H1 (cell line): ENCODE results near the gene RIPOR2. TPM values are rescaled to one million over a fixed set of nuclear protein-coding genes. Genes with fewer than 3 reads are reported as not detected.

ENCODE experiments used
- CTCF ChIA-PET: fragments of 300-600 bp; sonication (Branson Sonifier 250); formaldehyde crosslinking; loops from one replicate; lab custom pipeline; 2021; ENCODE audit not compliant: partially characterized antibody; lab: Charles Lee
- POLR2A ChIA-PET: fragments of 300-600 bp; sonication (Branson Sonifier 250); formaldehyde crosslinking; loops from one replicate; lab custom pipeline; 2021; ENCODE audit warnings: inconsistent platforms; ENCODE audit not compliant: partially characterized antibody; lab: Charles Lee
- DNase-seq, 2 experiments: peaks; one replicate each; pipeline versions ENCODE4 v3.0.0 to v3.0.0-alpha.2; 2010 to 2022; ENCODE audit warnings: low spot score in 2 of 2, low read depth in 1 of 2, mixed read lengths in 1 of 2
- FAIRE-seq: peaks from 2 replicates; lab custom pipeline; 2011; peaks lifted over from hg19 to GRCh38; lab: Jason Lieb, UNC
- H2AFZ ChIP-seq: 2 replicates; pipeline ENCODE4 v1.8.1; 2012; ENCODE audit warnings: low read length, inconsistent platforms
- H2AK5ac ChIP-seq: 2 replicates; pipeline ENCODE4 v1.6.1; 2013; ENCODE audit warnings: low read depth, low read length
- H2BK120ac ChIP-seq: replicated peaks from 2 replicates; pipeline ENCODE3; 2013; ENCODE audit warnings: low read depth, low read length, inconsistent platforms
- H2BK12ac ChIP-seq: 2 replicates; pipeline ENCODE4 v1.6.1; 2013; ENCODE audit warnings: low read depth, low read length
- H2BK15ac ChIP-seq: 2 replicates; pipeline ENCODE4 v1.6.1; 2013; ENCODE audit warnings: low read length
- H2BK20ac ChIP-seq: 2 replicates; pipeline ENCODE4 v1.6.1; 2013; ENCODE audit warnings: low read length
- H2BK5ac ChIP-seq: 2 replicates; pipeline ENCODE4 v1.6.1; 2013; ENCODE audit warnings: low read depth, low read length
- H3K14ac ChIP-seq: 2 replicates; pipeline ENCODE4 v1.6.1; 2013; ENCODE audit warnings: inconsistent platforms; ENCODE audit not compliant: insufficient read length
- H3K18ac ChIP-seq: 2 replicates; pipeline ENCODE4 v1.6.1; 2013; ENCODE audit warnings: low read length; ENCODE audit errors: extremely low read depth
- H3K23ac ChIP-seq: 2 replicates; pipeline ENCODE4 v1.6.1; 2013; ENCODE audit warnings: inconsistent platforms; ENCODE audit not compliant: insufficient read length
- H3K23me2 ChIP-seq: 2 replicates; pipeline ENCODE4 v1.6.1; 2013; ENCODE audit warnings: low read depth, low read length
- H3K27ac ChIP-seq: 2 replicates; pipeline ENCODE4 v1.6.1; 2011; ENCODE audit warnings: low read depth, low read length, inconsistent platforms
- H3K27me3 ChIP-seq, 4 experiments: replicated peaks in 1 of 4; 1 replicate in 1 of 4; 2 replicates in 3 of 4; pipeline versions ENCODE4 v1.6.1 to v1.8.1; 2011 to 2013; ENCODE audit warnings: low read length in 3 of 4, mild to moderate bottlenecking in 3 of 4, inconsistent platforms in 2 of 4, mixed read lengths in 2 of 4, moderate library complexity in 1 of 4; ENCODE audit not compliant: control insufficient read depth in 3 of 4, insufficient read depth in 3 of 4; ENCODE audit errors: extremely low read depth in 1 of 4
- H3K36me3 ChIP-seq, 4 experiments: 2 replicates each; pipeline versions ENCODE4 v1.6.1 to v1.8.1; 2011 to 2013; ENCODE audit warnings: mild to moderate bottlenecking in 4 of 4, low read length in 3 of 4, moderate library complexity in 2 of 4, control low read depth in 1 of 4, inconsistent platforms in 1 of 4; ENCODE audit not compliant: insufficient read depth in 4 of 4, control insufficient read depth in 2 of 4
- H3K4ac ChIP-seq: replicated peaks from 2 replicates; pipeline ENCODE3; 2013; ENCODE audit warnings: low read length, low read depth, mixed read lengths, inconsistent platforms; ENCODE audit not compliant: insufficient read length
- H3K4me1 ChIP-seq, 4 experiments: replicated peaks in 1 of 4; 1 replicate in 1 of 4; 2 replicates in 3 of 4; pipeline versions ENCODE4 v1.6.1 to v1.8.1; 2011 to 2013; ENCODE audit warnings: low read length in 3 of 4, inconsistent platforms in 2 of 4, mixed read lengths in 1 of 4; ENCODE audit not compliant: insufficient read depth in 4 of 4, control insufficient read depth in 3 of 4
- H3K4me2 ChIP-seq, 2 experiments: 2 replicates each; pipeline versions ENCODE4 v1.6.1 to v1.8.1; 2011 to 2013; ENCODE audit warnings: low read depth in 2 of 2, low read length in 2 of 2, control low read depth in 1 of 2, inconsistent platforms in 1 of 2, mild to moderate bottlenecking in 1 of 2; ENCODE audit not compliant: insufficient read depth in 1 of 2
- H3K4me3 ChIP-seq, 4 experiments: fragments of 200-600, 300-600 bp in 1 of 4; sonication (generic), shearing (Covaris generic), sonication (Bioruptor Twin) in 1 of 4; 2 replicates each; pipeline versions ENCODE4 v1.5.1 to v1.8.1; 2011 to 2016; ENCODE audit warnings: low read length in 4 of 4, low read depth in 3 of 4, control low read depth in 2 of 4, inconsistent platforms in 2 of 4, mild to moderate bottlenecking in 2 of 4, mixed read lengths in 1 of 4, moderate library complexity in 1 of 4; ENCODE audit not compliant: insufficient read depth in 2 of 4; ENCODE audit errors: extremely low read depth in 1 of 4
- H3K56ac ChIP-seq: replicated peaks from 2 replicates; pipeline ENCODE3; 2013; ENCODE audit warnings: low read depth, mild to moderate bottlenecking, mixed read lengths, low read length, inconsistent platforms; ENCODE audit not compliant: insufficient read length
- H3K79me1 ChIP-seq: 2 replicates; pipeline ENCODE4 v1.6.1; 2013; ENCODE audit warnings: low read depth, low read length, control low read depth
- H3K79me2 ChIP-seq, 2 experiments: 2 replicates each; pipeline versions ENCODE4 v1.6.1 to v1.8.1; 2012 to 2013; ENCODE audit warnings: low read length in 2 of 2, mild to moderate bottlenecking in 2 of 2, inconsistent platforms in 1 of 2; ENCODE audit not compliant: insufficient read depth in 2 of 2, control insufficient read depth in 1 of 2
- H3K9ac ChIP-seq, 4 experiments: replicated peaks in 1 of 4; 1 replicate in 1 of 4; 2 replicates in 3 of 4; pipeline versions ENCODE4 v1.6.1 to v1.8.1; 2011 to 2013; ENCODE audit warnings: low read depth in 3 of 4, low read length in 3 of 4, control low read depth in 2 of 4, mild to moderate bottlenecking in 2 of 4, moderate library complexity in 2 of 4, inconsistent platforms in 1 of 4; ENCODE audit errors: extremely low read depth in 1 of 4
- H3K9me3 ChIP-seq, 2 experiments: 2 replicates each; pipeline versions ENCODE4 v1.6.1 to v1.8.1; 2012 to 2013; ENCODE audit warnings: mild to moderate bottlenecking in 2 of 2, moderate library complexity in 2 of 2, control low read depth in 1 of 2, inconsistent platforms in 1 of 2, low read depth in 1 of 2, low read length in 1 of 2, mixed read lengths in 1 of 2; ENCODE audit not compliant: insufficient read depth in 2 of 2
- H4K20me1 ChIP-seq, 2 experiments: replicated peaks in 1 of 2; 2 replicates each; pipeline versions ENCODE3 to v1.8.1; 2011 to 2013; ENCODE audit warnings: inconsistent platforms in 2 of 2, low read length in 2 of 2, mild to moderate bottlenecking in 1 of 2; ENCODE audit not compliant: insufficient read depth in 2 of 2, control insufficient read depth in 1 of 2
- H4K5ac ChIP-seq: 2 replicates; pipeline ENCODE4 v1.6.1; 2013; ENCODE audit warnings: low read length, low read depth, mixed read lengths, inconsistent platforms; ENCODE audit not compliant: insufficient read length
- H4K8ac ChIP-seq: 2 replicates; pipeline ENCODE4 v1.8.0; 2013; ENCODE audit warnings: mild to moderate bottlenecking, moderate library complexity, low read length, inconsistent platforms; ENCODE audit not compliant: insufficient read depth; ENCODE audit errors: extremely low read depth
- H4K91ac ChIP-seq: replicated peaks from 2 replicates; pipeline ENCODE3; 2013; ENCODE audit warnings: low read length, mixed read lengths, inconsistent platforms; ENCODE audit not compliant: insufficient read length
- BRCA1 ChIP-seq: IDR thresholded peaks from 2 replicates; pipeline ENCODE4 v1.6.1; 2012; ENCODE audit warnings: low read depth, low read length, improper control_type of control experiment
- CBX5 ChIP-seq: fragments of 300-800, 300-1000 bp; sonication (generic); IDR thresholded peaks from 2 replicates; pipeline ENCODE4 v1.7.1; 2016; ENCODE audit warnings: antibody characterized with exemption, low read length, low read depth
- CHD2 ChIP-seq: IDR thresholded peaks from 2 replicates; pipeline ENCODE4 v1.6.1; 2012; ENCODE audit warnings: low read length, improper control_type of control experiment
- CTCF ChIP-seq, 3 experiments: IDR thresholded peaks; 1 replicate in 2 of 3; 2 replicates in 1 of 3; pipeline versions ENCODE4 v1.5.1 to v1.6.1; 2011; ENCODE audit warnings: low read length in 3 of 3, mild to moderate bottlenecking in 3 of 3, inconsistent platforms in 2 of 3, low read depth in 1 of 3, moderate library complexity in 1 of 3; ENCODE audit not compliant: insufficient read depth in 1 of 3; ENCODE audit errors: control extremely low read depth in 1 of 3
- GABPA ChIP-seq: IDR thresholded peaks from 2 replicates; pipeline ENCODE4 v1.6.1; 2011; ENCODE audit warnings: mild to moderate bottlenecking, low read length, moderate library complexity, borderline replicate concordance; ENCODE audit not compliant: insufficient read depth
- KDM4A ChIP-seq: IDR thresholded peaks from one replicate; pipeline ENCODE4 v1.7.1; 2012; ENCODE audit warnings: low read depth, mild to moderate bottlenecking, moderate library complexity, low read length, inconsistent platforms; ENCODE audit not compliant: severe bottlenecking
- NANOG ChIP-seq: IDR thresholded peaks from 2 replicates; pipeline ENCODE4 v1.6.1; 2011; ENCODE audit warnings: low read length, low read depth, mild to moderate bottlenecking, inconsistent platforms; ENCODE audit not compliant: insufficient read depth, poor library complexity, severe bottlenecking
- NRF1 ChIP-seq: IDR thresholded peaks from 2 replicates; pipeline ENCODE4 v1.6.1; 2011; ENCODE audit warnings: mild to moderate bottlenecking, low read depth, low read length, improper control_type of control experiment
- POLR2A ChIP-seq, 2 experiments: IDR thresholded peaks; 1 replicate in 1 of 2; 2 replicates in 1 of 2; pipeline ENCODE4 v1.6.1; 2011; ENCODE audit warnings: low read depth in 2 of 2, low read length in 2 of 2, mild to moderate bottlenecking in 2 of 2; ENCODE audit errors: control extremely low read depth in 1 of 2
- POU5F1 ChIP-seq: IDR thresholded peaks from 2 replicates; pipeline ENCODE4 v1.6.1; 2011; ENCODE audit warnings: low read depth, mild to moderate bottlenecking, low read length, moderate library complexity
- TAF7 ChIP-seq: optimal IDR thresholded peaks from 2 replicates; pipeline ENCODE3; 2011; ENCODE audit warnings: low read depth, mild to moderate bottlenecking, inconsistent platforms, low read length, moderate library complexity, borderline replicate concordance
- TCF12 ChIP-seq: IDR thresholded peaks from 2 replicates; pipeline ENCODE4 v1.6.1; 2011; ENCODE audit warnings: low read depth, mild to moderate bottlenecking, low read length
- WGBS, 2 experiments: shearing (Covaris generic) in 1 of 2; methylation state at CpG; one replicate each; pipeline versions ENCODE4 v1.1.6 to v1.1.7; 2013 to 2015; ENCODE audit warnings: low lambda C conversion rate in 2 of 2, mixed read lengths in 2 of 2, inconsistent platforms in 1 of 2, low coverage in 1 of 2, missing lambda C conversion rate in 1 of 2; ENCODE audit not compliant: insufficient replicate concordance in 2 of 2, insufficient coverage in 1 of 2, insufficient read length in 1 of 2; ENCODE audit errors: extremely low coverage in 1 of 2, missing lambda C conversion rate in 1 of 2; 5-methylcytosine and 5-hydroxymethylcytosine counted together
- polyA plus RNA-seq, 7 experiments: library from polyadenylated mRNA; depleted of rRNA in 3 of 7; stranded (reverse) in 5 of 7; unstranded in 2 of 7; fragments of >200 nt in 5 of 7; fragments of 200-250 nt in 2 of 7; gene quantifications; 1 replicate in 5 of 7; 2 replicates in 1 of 7; 4 replicates in 1 of 7; pipeline versions ENCODE4 v1.2.1 to v1.2.3, GENCODE V29; 2011 to 2013; ENCODE audit warnings: missing spikeins in 2 of 7, mixed read lengths in 2 of 7
- total RNA-seq: library from RNA; stranded (reverse); fragmentation: NEBNext Ultra II Directional; extraction: Animal tissue kit (Norgen Biotek cat#: 25700); gene quantifications from 2 replicates; pipeline ENCODE4 v1.2.1, GENCODE V29; 2021

RIPOR2 gene
- total and polyA plus RNA-seq, 2 of the 8 experiments (the other 6 are each of a cell fraction or from before 2014, with no cell fraction given): 16.7 to 45.6 TPM

GRCh38 chr6:24963339-24963738 is 27.6 kb upstream of the RIPOR2 start:
- no peak overlapping the region for H4K91ac ChIP-seq
- no peak overlapping the region for H3K56ac ChIP-seq
- no peak overlapping the region for H2AFZ ChIP-seq
- no peak overlapping the region for H2BK12ac ChIP-seq
- H3K23me2 ChIP-seq: peaks cover 2% of the 10 kb centered on the region; the same call in 1 of the 2 replicates
- H3K18ac ChIP-seq: no peak overlapping the region
- no peaks in the 10 kb centered on the region for H3K79me1 ChIP-seq
- POLR2A ChIA-PET: interaction anchor here (1.2 to 2.9 kb wide), 2 partner anchors 17 to 26 kb away, joined by 4 to 11 read pairs; no protein-coding TSS in a partner anchor
- no peaks in the 10 kb centered on the region for H3K36me3 ChIP-seq
- H4K8ac ChIP-seq: no peak overlapping the region
- H2BK120ac ChIP-seq: no peak overlapping the region
- no peak overlapping the region for H3K4me3 ChIP-seq
- FAIRE-seq: no peak
- CTCF ChIA-PET: interaction anchor here (0.7 to 3.6 kb wide), 8 partner anchors 9 to 79 kb away, joined by 3 to 15 read pairs (median 3); no protein-coding TSS in a partner anchor
- no peak overlapping the region for H2BK20ac ChIP-seq
- H3K27me3 ChIP-seq: no peaks in the 10 kb centered on the region
- no peak overlapping the region for H3K27ac ChIP-seq
- no peak overlapping the region for H4K5ac ChIP-seq
- H3K9ac ChIP-seq: no peak overlapping the region
- H2BK5ac ChIP-seq: no peak overlapping the region
- no peak overlapping the region for H3K4me2 ChIP-seq
- 86% methylated on average over 1 of the region's 1 CpG; no CpG with 5 or more reads in 1 of the 2 experiments for WGBS, 2 experiments
- no peak overlapping the region for H2BK15ac ChIP-seq
- no peaks in the 10 kb centered on the region for H3K79me2 ChIP-seq
- H3K4me1 ChIP-seq: no peaks in the 10 kb centered on the region; a peak in 1 of 7 replicates
- no peaks in the 10 kb centered on the region for H4K20me1 ChIP-seq
- TF ChIP-seq TAF7 (no peak), POU5F1 (no peak), NRF1 (no peak), CHD2 (no peak), BRCA1 (no peak), CBX5 (no peak), CTCF (IDR thresholded peaks at IDR 0.05; ENCODE audit: control extremely low read depth in 1 of 3, insufficient read depth in 1 of 3, low read depth in 1 of 3, low read length in 3 of 3) (no peak), POLR2A (IDR thresholded peaks at IDR 0.05; ENCODE audit: control extremely low read depth in 1 of 2, low read depth in 2 of 2, low read length in 2 of 2) (no peak), GABPA (no peak), NANOG (no peak), TCF12 (no peak), KDM4A (no peak)
- no peak overlapping the region for H3K4ac ChIP-seq
- H3K14ac ChIP-seq: no peak overlapping the region
- H3K23ac ChIP-seq: no peak overlapping the region
- H3K9me3 ChIP-seq: 0 out of 4 replicates have a peak, but pooled peaks cover 0 to 2% of the 10 kb centered on the region in 2 experiments
- no peak for DNase-seq
- H2AK5ac ChIP-seq: no peak overlapping the region
